HG03280 (cell line): ENCODE measurements around the gene FRMD5.

ENCODE experiments used
- ATAC-seq: cut with Tn5 transposase; IDR thresholded peaks from one replicate; pipeline ENCODE4 v1.9.1; 2021; ENCODE audit warnings: mild to moderate bottlenecking, moderate library complexity; ENCODE audit not compliant: unreplicated experiment

Gene FRMD5

DNA sequence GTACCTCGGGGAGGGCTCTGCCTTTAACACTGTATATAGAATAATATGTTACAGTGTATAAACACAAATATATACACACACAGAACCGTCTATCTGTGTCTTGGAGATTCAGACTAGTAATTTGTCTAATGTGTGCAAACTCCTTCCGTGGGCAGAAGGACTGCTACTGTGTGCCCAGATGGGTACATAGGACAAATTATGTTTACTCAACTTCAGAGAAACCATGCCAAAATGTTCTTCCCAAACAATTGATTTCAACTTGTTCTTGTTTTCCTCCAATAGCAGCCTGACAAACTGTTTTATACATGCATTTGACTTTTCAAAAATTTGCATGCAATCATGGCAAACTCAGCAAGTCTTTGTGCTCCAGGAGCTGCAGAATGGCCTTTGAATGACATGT lies 97.5 kb downstream of the FRMD5 start:
- ATAC-seq, result no peak

DNA sequence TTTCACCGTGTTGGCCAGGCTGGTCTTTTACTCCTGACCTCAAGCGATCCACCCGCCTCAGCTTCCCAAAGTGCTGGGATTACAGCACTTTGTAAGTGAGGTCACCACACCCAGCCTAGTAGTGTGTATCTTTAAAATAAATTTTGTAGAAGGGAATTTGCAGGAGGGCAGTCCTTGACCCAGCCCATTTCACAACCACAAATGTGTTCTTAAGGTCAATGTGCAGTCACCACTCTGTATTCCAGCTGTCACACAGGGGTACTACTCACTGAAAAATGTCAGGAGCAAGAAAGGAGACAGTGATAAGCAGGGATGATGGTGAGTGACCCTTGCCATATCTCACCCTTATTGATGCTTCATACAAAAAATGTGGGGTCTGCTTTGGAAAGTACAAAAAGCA lies 98.5 kb downstream of the FRMD5 start:
- no peak for ATAC-seq

DNA sequence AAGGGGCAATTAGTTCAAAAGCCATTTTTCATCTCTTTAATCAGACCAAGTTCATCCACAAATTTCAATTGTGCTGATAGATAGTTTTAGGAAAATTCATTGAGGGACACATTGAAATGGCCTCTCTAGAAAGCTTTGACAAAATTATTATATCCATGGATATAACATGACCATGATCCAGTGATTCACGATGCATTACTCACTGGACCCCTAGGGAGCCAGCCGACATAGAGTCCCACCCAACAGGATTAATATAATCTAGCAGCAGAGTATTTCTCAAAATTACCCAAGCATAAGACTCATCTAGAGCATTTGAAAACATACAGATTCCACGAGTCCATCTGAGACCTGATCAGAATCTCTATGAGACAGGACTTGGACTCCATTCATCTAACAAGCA lies 100.3 kb downstream of the FRMD5 start:
- no peak for ATAC-seq

DNA sequence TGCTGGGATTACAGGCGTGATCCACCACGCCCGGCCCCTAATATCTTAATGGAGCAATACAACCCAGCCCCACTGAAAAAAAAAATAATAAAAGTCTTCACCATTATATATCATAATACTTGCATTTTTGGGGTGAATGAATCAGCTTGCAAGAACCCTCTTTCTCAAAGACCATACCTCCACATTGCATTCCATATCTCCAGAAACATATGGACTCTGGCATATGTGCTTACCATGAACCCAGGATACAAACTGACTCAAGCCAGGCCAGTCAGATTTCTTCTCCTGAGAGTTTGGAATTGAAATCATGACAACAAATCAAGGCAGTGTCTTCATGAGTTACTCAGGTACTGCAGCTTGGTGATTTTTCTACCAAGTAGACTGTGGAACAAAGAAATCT lies 101.2 kb downstream of the FRMD5 start:
- no peak for ATAC-seq

DNA sequence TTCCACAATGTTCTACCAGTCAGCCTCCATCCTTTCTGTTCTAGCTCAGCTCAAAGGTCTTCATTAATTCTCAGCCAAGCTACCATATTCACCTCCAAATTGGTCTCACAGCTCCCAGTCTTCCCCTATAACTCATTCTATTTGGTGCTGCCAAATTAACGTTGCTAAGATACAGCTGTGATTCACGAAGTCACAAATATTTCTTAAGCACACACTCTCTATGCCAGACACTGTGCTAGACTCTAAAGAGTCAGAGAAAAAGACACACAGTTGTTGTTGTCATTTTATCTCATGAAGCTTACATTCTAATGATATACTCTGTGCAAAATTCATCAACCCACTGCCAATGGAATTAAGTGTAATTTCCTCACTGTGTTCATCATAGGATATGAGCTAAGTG lies 102.8 kb downstream of the FRMD5 start:
- ATAC-seq, result no peak

DNA sequence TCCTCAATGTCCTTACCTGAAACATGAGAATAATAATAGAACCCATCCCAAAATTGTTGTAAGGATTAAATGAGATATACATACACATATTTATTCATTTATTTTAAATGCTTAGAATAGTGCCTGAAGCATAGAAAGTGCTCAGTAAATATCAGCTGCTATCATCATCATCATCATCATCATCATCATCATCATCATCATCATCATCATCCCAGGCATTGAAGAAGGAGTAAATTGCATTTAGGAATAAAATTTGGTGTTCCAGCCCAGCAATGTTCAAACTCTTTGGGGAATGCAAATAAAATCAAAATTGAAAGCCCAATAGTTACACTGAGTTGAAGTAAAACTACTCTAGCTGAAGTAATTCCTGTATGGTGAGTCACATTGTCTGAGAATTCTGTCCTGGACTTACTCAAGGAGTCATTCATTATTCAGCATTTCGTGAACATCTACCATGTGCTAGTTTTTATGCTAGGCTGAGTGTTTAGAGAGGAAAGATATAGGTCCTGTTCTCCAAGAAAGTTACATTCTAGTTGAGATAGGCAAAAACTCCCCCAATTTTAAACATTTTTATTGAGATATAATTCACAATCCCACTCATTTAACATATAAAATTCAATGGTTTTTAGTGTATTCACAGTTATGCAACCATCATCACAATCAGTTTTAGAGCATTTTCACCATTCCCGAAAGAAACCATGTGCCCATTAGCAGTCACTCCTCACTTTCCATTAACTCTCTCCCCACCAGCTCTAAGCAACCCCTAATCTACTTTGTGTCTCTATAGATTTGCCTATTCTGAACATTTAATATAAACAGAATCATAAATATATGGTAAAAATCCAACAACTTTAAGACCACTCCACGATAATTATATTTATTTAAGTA lies 107.2 kb downstream of the FRMD5 start:
- no peak for ATAC-seq

DNA sequence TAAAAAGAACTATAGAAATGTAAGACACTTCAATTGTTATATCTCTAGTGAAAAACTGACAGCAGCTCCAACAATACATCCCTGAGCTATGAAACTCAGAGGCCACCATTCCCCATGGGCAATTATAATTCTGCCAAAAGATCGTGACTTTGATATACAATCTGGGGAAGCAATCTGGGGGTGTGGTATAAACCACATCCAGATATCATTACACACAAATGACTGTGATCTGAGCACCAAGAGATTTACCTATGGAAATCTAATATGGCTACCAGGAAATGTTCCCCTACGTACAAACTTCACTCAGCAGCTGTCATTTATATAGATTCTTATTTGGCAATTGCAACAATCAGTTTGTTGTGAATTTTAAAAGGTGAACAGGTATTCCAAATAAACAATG lies 110.3 kb downstream of the FRMD5 start:
- ATAC-seq, result no peak

DNA sequence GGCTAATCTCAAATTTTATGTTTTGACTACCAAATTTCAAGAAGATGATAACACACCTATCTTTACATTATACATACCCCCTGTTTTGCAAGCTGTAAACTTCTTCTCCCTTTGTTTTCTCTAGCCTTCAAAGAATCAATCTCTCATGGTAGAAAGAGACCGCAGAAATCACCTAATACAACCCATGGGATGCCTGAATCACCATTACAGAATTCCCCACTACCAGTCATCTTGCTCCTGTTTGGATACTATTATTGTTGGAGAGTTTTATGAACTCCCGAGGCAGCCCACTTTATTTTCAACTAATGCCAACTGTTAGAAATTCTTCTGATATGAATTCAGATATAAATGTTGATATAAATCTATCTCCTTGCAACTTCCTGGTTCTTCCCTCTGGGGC lies 110.9 kb downstream of the FRMD5 start:
- no peak for ATAC-seq

DNA sequence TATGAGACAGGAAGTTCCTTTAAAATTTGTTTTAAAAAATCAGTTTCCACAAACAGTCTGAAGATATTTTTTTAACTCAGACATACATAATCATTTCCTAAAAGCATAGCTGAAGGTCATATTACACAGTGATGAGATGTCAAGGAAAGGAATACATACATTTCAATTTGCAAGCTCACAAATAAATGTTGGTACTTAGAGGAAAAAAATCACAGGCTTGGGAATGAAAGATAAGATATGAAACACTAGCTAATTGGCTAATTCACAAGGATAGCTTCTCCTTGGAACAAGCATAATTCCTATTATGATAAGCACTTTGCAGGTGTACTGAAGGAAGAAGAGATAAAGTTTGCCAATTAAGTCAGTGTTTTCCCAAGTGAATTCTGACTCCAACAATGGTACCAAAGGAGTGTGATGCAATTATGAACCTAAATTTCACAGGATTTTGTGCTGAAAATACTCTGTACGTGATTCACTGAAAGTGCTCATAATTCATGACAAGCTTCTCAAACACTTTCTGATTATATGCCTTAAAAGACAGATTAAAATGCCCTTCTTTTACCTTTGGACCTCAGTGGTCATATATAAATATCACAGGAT lies 112.4 kb downstream of the FRMD5 start:
- no peak for ATAC-seq

DNA sequence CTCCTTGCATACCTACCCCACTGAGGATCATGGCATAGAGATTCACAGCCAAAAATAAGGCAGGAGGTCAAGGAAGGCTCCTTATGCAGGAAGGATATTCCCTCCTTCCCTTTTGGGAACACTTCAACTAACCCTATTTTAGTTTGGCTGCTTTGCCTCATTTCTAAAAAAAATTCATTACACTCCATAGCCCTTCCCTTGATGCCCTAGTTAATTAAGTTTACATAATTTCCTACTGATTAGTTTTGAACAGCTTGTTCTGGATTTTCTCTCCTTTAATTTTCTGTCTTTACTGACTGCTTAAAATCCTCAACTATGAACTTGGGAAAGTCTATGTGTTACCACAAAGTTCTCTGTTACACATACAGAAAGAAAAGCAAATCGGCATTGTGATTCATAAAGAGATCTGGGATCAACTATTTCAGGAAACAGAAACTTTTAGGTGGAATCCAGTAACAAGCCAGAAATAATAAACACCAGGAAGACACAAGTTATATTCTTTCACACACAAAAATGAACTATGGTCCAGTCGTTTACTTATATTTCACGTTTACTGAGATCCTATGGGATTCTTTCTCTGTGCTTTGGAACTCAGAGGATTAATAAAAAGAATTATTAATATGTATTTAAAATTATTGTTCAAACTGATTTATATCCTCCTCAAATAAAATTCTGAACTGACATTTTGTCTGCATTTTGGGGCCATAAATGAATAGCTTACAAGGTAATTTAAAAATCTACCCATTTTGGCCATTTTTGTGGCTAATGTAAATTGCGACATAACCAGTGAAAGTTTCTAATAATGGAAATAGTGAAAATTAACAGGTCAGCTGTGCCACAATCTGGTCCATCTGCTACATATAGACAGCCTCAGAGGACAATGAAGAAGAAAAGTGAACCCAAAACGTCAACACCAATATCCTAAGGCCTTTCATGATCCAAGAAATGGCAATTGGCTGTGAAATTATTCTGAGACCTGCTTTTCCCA lies 113.8 kb downstream of the FRMD5 start:
- ATAC-seq, result no peak

DNA sequence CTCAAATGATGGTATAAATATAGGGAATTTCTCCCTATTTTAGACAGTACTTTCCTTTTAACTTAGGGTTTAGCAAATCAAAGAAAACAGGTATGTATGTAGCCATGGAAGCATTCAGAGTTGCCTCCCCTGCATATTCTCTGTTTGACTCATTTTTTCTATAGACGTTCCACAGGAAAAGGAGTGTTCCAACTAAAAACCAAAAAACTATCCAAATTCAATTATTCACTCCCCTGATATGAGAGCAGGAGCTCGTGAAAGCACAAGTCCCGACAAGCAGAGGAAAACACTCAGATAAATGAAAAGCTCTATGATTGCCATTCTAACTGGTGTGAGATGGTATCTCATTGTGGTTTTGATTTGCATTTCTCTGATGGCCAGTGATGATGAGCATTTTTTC lies 119.5 kb downstream of the FRMD5 start:
- no peak for ATAC-seq

DNA sequence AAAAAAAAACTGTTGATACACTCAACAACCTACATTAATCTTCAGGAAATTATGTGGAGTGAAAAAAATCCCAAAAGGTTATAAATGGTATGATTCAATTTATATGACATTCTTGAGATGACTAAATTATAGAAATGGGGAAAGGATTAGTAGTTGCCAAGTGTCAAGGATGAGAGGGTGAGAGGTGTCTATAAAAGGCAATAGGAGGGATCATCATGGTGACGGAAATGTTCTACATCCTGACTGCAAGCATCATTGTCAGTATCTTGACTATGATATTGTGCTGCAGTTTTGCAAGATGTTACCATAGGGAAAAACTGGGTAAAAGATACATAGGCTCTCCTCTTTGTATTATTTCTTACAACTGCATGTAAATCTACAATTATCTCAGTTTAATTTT lies 125.6 kb downstream of the FRMD5 start:
- no peak for ATAC-seq

DNA sequence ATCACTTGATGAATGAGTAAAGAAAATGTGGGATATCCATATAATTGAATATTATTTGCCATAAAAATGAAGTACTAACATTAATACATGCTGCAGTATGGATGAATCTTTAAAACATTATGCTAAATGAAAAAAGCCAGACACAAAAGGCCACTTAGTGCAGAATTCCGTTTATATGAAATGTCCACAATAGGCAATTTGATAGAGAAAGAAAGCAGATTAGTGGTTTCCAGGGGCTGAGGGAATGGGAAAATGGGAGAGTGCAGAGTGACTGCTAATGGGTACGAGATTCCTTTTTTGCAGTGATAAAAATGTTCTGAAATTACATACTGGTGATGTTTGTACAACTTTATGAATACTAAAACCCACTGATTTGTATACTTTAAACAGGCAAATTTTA lies 126.7 kb downstream of the FRMD5 start:
- no peak for ATAC-seq

DNA sequence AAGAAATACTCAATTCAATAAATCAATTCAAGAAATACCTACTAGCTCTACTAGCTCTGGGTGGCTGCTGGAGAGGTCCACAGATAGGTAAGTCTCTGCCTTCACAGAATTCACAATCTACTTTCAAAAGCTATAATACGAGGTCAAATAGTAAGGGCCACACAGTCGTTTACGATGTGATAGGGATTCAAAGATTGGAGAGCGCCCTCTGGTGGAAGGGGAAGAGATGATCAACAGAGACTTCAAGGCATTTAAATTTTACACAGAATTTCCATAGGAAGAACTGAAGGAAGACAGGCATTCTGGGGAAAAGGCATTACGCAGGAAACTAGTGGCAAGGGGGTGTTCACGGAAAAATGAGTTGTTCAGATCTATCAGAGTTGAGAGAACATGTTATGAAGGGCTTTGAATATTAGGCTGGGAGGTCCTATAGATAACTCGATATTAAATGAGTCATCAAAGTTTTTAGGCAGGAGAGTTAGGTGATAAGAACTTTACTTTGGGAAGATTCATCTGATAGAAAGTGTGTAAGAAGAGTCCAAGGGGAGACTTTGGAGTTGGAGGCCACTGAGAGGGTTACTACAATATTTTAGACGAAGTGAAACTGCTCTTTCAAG lies 128.8 kb downstream of the FRMD5 start:
- ATAC-seq, result no peak

DNA sequence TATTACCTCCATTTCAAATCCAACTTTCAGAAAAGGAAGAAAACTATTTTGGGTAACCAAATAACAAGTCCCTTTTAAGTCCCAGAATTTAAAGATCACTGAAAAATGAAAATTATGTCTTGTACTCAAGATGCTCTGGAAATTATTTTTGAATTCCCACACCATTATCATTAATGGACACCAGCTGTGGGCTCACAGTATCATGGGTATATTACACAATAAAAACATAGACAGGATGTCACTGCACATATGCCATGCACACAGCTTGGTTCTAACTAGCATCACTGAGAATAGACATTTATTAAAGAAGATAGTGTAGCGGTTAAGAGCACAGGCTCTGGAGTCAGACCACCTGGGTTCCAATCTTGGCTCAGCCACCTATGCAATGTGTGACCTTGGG lies 130.4 kb downstream of the FRMD5 start:
- no peak for ATAC-seq

DNA sequence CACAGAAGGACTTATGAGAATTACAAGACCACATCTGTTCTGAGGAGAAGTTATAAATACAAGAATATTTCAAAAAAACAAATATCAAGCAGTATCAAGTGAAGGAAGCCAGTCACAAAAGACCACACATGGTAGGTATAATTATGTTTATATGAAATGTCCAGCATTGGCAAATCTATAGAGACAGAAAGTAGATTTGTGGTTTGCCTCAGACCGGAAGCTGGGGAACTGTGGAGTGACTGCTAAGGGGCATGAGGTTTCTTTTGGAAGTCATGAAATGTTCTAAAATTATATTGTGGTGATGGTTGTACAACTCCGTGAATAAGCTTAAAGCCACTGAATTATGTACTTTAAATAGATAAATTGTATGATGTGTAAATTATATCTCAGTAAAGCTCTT lies 136.9 kb downstream of the FRMD5 start:
- no peak for ATAC-seq

DNA sequence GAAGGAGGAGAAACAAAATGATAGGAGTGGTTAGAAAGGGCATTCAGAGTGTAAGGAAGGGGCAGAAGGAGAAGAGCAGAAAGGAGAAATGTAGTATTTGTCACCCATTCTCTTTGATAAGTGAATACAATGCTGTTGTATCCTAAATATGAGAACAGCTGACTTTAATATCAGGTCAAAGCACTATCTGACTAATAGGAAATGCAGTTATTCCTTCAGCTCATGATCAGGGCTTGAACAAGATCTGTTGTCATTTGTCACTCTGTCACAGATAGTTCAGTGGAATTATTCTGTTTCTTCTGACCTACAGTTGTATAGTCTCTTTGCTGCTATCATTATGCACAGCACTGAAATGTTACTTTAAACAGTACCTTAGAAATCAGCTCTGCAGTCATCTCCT lies 149.4 kb downstream of the FRMD5 start:
- ATAC-seq, result no peak

DNA sequence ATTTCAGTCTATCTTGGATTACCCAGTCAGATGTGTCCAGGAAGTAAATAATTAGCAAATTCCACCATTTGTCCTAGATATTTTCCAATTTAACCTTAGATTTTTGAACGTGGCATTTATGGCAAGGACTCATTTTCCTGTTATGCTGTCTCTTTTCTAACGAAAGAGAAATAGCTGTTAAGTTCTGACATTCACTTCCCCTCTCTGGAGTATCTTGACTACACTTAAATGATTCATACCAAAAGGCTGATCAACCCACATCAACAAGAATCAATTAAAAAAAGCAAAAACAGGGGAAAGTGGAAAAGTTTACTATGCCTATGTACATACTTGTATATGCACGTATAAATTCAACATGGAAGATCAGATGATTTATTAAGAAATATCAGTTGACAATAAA lies 149.9 kb downstream of the FRMD5 start:
- ATAC-seq, result no peak

DNA sequence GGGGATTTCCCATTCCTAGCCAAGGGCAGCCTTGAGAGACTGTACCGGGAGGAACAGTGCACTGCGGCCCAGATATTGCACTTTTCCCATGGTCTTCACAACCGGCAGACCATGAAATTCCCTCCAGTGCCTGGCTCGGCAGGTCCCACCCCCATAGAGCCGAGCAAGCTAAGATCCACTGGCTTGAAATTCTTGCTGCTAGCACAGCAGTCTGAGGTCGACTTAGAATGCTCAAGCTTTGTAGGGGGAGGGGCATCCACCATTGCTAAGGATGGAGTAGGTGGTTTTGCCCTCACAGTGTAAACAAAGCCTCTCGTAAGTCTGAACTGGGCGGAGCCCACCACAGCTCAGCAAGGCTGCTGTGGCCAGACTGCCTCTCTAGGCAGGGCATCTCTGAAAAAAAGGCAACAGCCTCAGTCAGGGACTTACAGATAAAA lies 156.3 kb downstream of the FRMD5 start:
- ATAC-seq, result no peak

DNA sequence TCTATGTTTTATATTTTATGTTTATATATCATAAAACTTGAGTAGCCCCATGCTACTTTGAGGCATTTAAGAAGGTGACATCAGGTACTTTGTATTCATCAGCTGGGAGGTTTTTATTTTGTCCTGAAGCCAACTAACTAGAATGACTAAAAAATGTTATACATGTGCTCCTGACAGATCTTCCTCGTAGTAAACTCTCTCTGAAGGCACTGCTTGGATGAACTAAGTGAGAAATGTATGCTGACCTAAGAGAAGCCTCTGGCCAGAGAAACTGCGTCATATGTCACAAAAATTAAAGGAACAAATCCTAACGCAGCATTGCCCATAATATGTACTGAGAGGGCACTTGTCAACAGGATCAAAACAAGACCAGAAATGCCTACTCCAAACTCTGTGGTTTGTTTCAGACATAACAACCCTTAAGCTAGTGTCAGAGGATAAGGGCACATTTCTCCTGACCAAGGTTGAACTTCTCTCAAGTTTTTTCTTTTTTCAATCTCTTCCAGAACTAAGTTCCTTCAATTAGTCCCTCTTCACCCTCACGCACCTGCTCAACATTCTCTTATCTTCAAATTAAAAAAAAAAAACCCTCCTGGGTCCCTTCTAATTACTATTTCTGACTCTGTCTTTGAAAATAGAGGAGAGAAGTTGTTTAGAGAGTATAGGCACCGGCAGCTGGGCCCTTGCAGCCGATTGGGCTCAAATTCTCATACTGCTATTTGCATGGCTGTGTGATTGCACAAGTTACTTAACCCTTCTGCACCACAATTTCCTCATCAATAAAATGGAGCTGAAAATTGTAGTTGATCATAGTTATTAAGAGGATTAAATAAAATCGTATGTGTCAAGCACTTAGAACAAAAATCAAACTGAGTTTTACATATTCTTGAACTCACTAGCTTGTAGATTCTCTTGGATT lies 159.0 kb downstream of the FRMD5 start:
- no peak for ATAC-seq
